T-helper 1 cell treated with Interleukin-12 subunit alpha and Interleukin-12 subunit beta and Interleukin-4 antibody, amounts not matched to agents 30 μg/mL and 1 μg/mL, for 36 hours (primary cell): Measurements from ENCODE around the gene FOXJ1.

Source experiments
- H3K27ac Mint-ChIP-seq: one replicate; pipeline ENCODE4 v1.8.0; 2021; ENCODE audit warnings: mild to moderate bottlenecking, mixed read lengths
- H3K27me3 Mint-ChIP-seq: one replicate; pipeline ENCODE4 v1.8.0; 2021; ENCODE audit warnings: low read depth, mixed read lengths
- H3K36me3 Mint-ChIP-seq: one replicate; pipeline ENCODE4 v1.8.0; 2021; ENCODE audit warnings: low read depth, mixed read lengths
- H3K4me1 Mint-ChIP-seq: one replicate; pipeline ENCODE4 v1.8.0; 2021; ENCODE audit warnings: low read depth, mixed read lengths
- H3K4me3 Mint-ChIP-seq: one replicate; pipeline ENCODE4 v1.8.0; 2021; ENCODE audit warnings: mild to moderate bottlenecking, moderate library complexity, mixed read lengths
- H3K9me3 Mint-ChIP-seq: one replicate; pipeline ENCODE4 v1.8.0; 2021; ENCODE audit warnings: mixed read lengths

Gene FOXJ1

GRCh38 chr17:76130473-76130872 lies 10.6 kb downstream of the FOXJ1 start:
- Mint-ChIP-seq H3K27ac (no peak overlapping the region), H3K4me1 (peaks cover 22% of the 10 kb centered on the region), H3K36me3 (no peaks in the 10 kb centered on the region), H3K9me3 (no peaks in the 10 kb centered on the region), H3K4me3 (no peak overlapping the region), H3K27me3 (peaks cover 3% of the 10 kb centered on the region)

- Mint-ChIP-seq H3K27me3 (no peaks in the 10 kb centered on the region), H3K36me3 (no peaks in the 10 kb centered on the region), H3K4me3 (no peak overlapping the region), H3K4me1 (peaks cover 19% of the 10 kb centered on the region), H3K9me3 (no peaks in the 10 kb centered on the region), H3K27ac (no peak overlapping the region)
These were observed 15.1 kb downstream of the FOXJ1 start for GRCh38 chr17:76125922-76126321.

GRCh38 chr17:76125391-76125675 lies 15.7 kb downstream of the FOXJ1 start:
- Mint-ChIP-seq H3K4me1 (peaks cover 19% of the 10 kb centered on the region), H3K27me3 (no peaks in the 10 kb centered on the region), H3K36me3 (no peaks in the 10 kb centered on the region), H3K27ac (no peak overlapping the region), H3K9me3 (no peaks in the 10 kb centered on the region), H3K4me3 (no peak overlapping the region)

DNA sequence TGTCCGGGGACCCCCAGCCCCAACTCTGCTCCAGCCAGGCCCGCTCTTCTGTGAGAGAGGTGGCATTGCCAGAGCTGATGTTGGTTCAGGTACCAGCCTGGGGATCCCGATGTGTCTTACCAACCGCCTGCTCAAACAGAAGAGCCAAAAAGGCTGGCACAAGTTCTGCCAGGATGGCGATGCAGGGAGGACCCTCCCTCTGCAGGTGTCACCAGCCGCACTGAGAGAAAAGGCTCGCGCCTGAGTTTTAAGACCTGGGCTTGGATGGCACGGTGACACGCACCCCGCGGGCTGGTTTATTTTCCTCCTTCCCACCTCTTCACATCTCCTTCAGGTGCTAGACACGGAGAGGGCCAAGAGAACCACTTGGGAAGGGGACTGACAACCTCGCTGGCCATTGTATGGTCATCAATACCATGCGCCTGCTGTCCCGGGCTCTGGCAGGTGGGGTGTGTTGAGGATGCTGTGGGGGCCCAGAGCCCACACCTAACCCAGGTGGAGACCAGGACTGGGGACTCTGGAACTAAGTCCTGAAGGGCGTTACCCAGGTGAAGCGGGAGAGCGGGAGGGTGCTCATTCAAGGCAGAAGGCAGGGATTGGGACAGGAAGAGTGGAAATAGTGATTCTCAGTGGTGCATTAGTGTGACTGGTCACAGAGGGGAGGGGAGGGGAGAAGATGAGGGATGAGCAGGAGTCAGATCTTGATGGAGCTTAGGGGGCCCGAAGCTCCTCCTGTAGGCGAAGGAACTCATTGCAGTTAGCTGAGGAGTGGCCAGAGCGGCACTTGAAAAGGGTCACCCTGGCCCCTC lies 16.3 kb downstream of the FOXJ1 start:
- no peak overlapping the region for H3K27ac Mint-ChIP-seq
- no peaks in the 10 kb centered on the region for H3K27me3 Mint-ChIP-seq

GRCh38 chr17:76123749-76124581 lies 17.1 kb downstream of the FOXJ1 start:
- Mint-ChIP-seq H3K27ac (peak overlapping the region; percentile 34), H3K36me3 (no peaks in the 10 kb centered on the region), H3K4me1 (peaks cover 19% of the 10 kb centered on the region), H3K4me3 (no peak overlapping the region), H3K27me3 (no peaks in the 10 kb centered on the region), H3K9me3 (no peaks in the 10 kb centered on the region)

More for the DNA sequence above, 16.3 kb downstream of the FOXJ1 start:
- Mint-ChIP-seq H3K4me1 (peaks cover 19% of the 10 kb centered on the region), H3K36me3 (no peaks in the 10 kb centered on the region), H3K9me3 (no peaks in the 10 kb centered on the region), H3K4me3 (no peak overlapping the region)

GRCh38 chr17:76123191-76123499 lies 17.9 kb downstream of the FOXJ1 start:
- Mint-ChIP-seq H3K36me3 (no peaks in the 10 kb centered on the region), H3K27ac (peak overlapping the region; percentile 55), H3K4me3 (peak overlapping the region; percentile 46), H3K27me3 (no peaks in the 10 kb centered on the region), H3K4me1 (peaks cover 19% of the 10 kb centered on the region), H3K9me3 (no peaks in the 10 kb centered on the region)

DNA sequence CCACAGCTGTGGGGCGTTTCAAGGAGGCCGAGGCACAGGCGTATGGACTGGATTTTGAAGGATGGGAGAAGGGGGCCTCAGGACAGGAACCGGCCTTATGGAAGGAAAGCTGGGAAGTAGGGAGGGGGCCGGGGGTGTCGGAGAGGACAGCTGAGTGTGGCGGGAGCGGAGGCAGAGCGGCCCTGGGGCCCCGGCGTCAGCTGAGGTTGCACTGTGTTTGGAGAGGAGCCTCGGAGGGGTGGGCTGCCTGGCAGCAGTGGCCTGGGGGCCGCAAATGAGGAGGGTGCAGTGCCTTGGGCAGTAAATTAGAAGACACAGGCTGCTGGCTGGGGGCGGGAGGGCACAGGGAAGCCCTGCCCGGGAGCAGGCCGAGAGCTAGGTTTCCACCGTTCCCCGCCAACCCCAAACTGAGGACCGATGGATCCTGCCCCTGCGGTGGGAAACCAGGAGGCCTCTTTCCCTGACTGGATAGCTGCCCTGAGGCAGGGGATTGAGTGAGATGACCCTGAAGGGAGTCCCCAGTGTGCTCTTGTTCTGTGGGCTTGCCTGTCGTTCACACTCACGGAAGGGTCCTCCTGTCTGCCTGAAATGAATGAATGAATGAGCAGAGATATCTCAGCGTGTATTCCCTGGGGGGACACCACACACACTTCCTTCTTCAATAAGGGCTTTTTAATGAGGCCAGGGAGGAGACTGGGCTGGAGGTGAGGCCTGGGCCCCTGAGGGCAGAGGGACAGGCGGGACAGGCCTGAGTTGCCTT lies 18.4 kb downstream of the FOXJ1 start:
- H3K9me3 Mint-ChIP-seq: no peaks in the 10 kb centered on the region
- H3K27ac Mint-ChIP-seq: peak overlapping the region; percentile 55
- no peaks in the 10 kb centered on the region for H3K27me3 Mint-ChIP-seq

GRCh38 chr17:76121932-76122430 lies 19.1 kb downstream of the FOXJ1 start:
- H3K27ac Mint-ChIP-seq: peak overlapping the region; percentile 45
- H3K4me1 Mint-ChIP-seq: peaks cover 15% of the 10 kb centered on the region
- H3K4me3 Mint-ChIP-seq: no peak overlapping the region
- no peaks in the 10 kb centered on the region for H3K9me3 Mint-ChIP-seq
- H3K36me3 Mint-ChIP-seq: no peaks in the 10 kb centered on the region
- H3K27me3 Mint-ChIP-seq: no peaks in the 10 kb centered on the region

More for the DNA sequence above, 18.4 kb downstream of the FOXJ1 start:
- Mint-ChIP-seq H3K36me3 (no peaks in the 10 kb centered on the region), H3K4me3 (no peak overlapping the region), H3K4me1 (peaks cover 19% of the 10 kb centered on the region)

- H3K36me3 Mint-ChIP-seq: no peaks in the 10 kb centered on the region
- H3K27me3 Mint-ChIP-seq: no peaks in the 10 kb centered on the region
- H3K4me1 Mint-ChIP-seq: peaks cover 5% of the 10 kb centered on the region
- no peaks in the 10 kb centered on the region for H3K9me3 Mint-ChIP-seq
- peak overlapping the region; percentile 43 for H3K27ac Mint-ChIP-seq
- H3K4me3 Mint-ChIP-seq: no peak overlapping the region
These were observed 20.4 kb downstream of the FOXJ1 start for GRCh38 chr17:76120658-76121008.

DNA sequence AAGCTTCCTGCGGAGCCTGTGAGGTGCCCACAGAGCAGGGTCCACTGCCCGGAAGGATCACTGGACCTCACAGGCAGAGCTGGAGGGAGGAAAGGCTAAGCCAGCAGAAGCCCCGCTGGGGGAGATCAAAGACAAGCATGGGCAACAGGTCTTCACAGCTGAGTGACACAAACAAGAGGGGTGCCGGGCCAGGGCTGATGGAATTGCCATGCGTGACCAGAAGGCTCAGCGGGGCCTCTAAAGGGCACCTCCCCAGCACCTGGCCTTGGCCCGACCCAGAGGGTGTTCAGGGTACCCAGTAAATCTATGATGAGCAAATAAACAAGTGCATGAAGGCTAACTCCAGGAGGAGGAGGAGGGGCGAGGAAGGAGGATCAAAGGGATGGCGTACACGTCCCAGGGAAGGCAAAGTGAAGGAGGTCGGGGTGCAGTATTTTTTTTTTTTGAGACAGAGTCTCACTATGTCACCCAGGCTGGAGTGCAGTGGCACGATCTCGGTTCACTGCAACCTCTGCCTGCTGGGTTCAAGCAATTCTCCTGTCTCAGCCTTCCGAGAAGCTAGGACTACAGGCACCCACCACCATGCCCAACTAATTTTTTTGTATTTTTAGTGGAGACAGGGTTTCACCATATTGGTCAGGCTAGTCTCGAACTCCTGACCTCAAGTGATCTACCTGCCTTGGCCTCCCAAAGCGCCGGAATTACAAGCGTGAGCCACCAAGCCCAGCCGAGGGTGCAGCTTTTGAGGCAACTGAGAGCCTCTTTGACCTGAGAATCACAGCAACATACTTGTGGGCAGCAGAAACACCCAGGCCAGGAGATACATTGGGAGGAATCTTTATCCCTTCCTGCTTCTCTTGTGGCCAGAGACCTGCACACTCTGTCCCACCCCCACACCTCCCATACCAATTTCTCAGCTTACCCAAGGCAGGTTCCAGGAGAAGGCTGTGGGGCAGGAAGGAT lies 21.4 kb downstream of the FOXJ1 start:
- H3K9me3 Mint-ChIP-seq: no peaks in the 10 kb centered on the region
- no peak overlapping the region for H3K4me3 Mint-ChIP-seq
- peaks cover 5% of the 10 kb centered on the region for H3K4me1 Mint-ChIP-seq
- no peaks in the 10 kb centered on the region for H3K36me3 Mint-ChIP-seq
- H3K27me3 Mint-ChIP-seq: no peaks in the 10 kb centered on the region
- H3K27ac Mint-ChIP-seq: no peak overlapping the region

DNA sequence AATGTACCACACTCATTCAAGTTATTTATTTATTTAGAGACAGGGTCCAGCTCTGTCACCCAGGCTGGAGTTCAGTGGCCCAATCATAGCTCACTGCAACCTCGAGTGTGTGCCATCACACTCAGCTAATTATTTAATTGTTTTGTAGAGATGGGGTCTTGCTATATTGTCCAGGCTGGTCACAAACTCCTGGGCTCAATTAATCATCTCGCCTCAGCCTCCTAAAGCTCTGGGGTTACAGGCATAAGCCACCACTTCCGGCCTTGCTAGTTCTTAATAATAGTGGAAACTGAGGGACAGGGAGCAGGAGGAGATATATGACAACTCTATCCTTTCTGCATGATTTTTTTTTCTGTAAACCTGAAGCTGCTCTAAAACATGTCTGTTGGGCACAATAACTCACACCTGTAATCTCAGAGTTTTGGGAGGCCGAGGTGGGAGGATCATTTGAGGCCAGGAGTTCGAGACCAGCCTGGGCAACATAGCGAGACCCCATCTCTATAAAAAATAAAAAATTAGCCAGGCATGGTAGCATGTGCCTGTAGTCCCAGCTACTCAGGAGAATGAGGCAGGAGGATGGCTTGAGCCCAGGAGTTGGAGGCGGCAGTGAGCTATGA lies 25.8 kb downstream of the FOXJ1 start:
- Mint-ChIP-seq H3K4me1 (no peaks in the 10 kb centered on the region), H3K4me3 (no peak overlapping the region), H3K27ac (no peak overlapping the region), H3K9me3 (no peaks in the 10 kb centered on the region), H3K27me3 (peaks cover 8% of the 10 kb centered on the region), H3K36me3 (no peaks in the 10 kb centered on the region)

DNA sequence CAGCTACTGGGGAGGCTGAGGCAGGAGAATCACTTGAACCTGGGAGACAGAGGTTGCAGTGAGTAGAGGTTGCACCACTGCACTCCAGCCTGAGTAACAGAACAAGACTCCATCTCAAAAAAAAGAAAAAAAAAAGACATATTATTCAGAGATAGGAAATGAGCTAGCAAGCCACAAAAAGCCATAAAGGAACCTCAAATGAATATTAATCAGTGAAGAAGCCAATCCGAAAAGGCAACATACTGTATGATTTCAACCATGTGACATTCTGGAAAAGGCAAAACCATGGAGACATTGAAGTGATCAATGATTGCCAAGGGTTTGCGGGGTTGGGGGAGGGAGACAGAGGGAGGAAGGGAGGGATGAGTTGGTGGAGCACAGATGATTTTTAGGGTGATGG lies 29.1 kb downstream of the FOXJ1 start:
- Mint-ChIP-seq H3K4me1 (no peaks in the 10 kb centered on the region), H3K36me3 (no peaks in the 10 kb centered on the region), H3K27me3 (peaks cover 8% of the 10 kb centered on the region), H3K4me3 (no peak overlapping the region), H3K27ac (no peak overlapping the region), H3K9me3 (no peaks in the 10 kb centered on the region)

GRCh38 chr17:76107509-76107908 lies 33.5 kb downstream of the FOXJ1 start:
- no peak overlapping the region for H3K4me3 Mint-ChIP-seq
- no peak overlapping the region for H3K27ac Mint-ChIP-seq
- H3K4me1 Mint-ChIP-seq: peaks cover 8% of the 10 kb centered on the region
- peaks cover 5% of the 10 kb centered on the region for H3K36me3 Mint-ChIP-seq
- H3K27me3 Mint-ChIP-seq: peaks cover 8% of the 10 kb centered on the region
- H3K9me3 Mint-ChIP-seq: no peaks in the 10 kb centered on the region
